SK-N-SH treated with all-trans-retinoic acid at 6 μM for 48 hours (cell line): ENCODE results near the gene ARHGAP26.

Experiments
- ATAC-seq: fragments of 200-7000 bp; cut with Tn5 transposase; 3 replicates; pipeline ENCODE4 v1.9.1; 2020; ENCODE audit warnings: mild to moderate bottlenecking, moderate library complexity
- ARNTL ChIP-seq: fragments of 450-650 bp; formaldehyde crosslinking; IDR thresholded peaks from 2 replicates; pipeline ENCODE4 v1.5.0; 2020; ENCODE audit warnings: low read depth, mild to moderate bottlenecking, moderate library complexity, borderline replicate concordance
- BACH2 ChIP-seq: fragments of 250-450 bp; sonication (Bioruptor Pico); IDR thresholded peaks from 2 replicates; pipeline ENCODE4 v1.9.0; 2021; ENCODE audit warnings: mild to moderate bottlenecking, borderline replicate concordance
- CSDC2 ChIP-seq: fragments of 250-450 bp; sonication (Bioruptor Pico); IDR thresholded peaks from 2 replicates; pipeline ENCODE4 v1.5.0; 2020; ENCODE audit warnings: mild to moderate bottlenecking, moderate library complexity
- GLIS3 ChIP-seq: fragments of 250-450 bp; sonication (Bioruptor Pico); IDR thresholded peaks from 2 replicates; pipeline ENCODE4 v1.5.0; 2020; ENCODE audit warnings: mild to moderate bottlenecking, moderate library complexity
- ISL1 ChIP-seq: fragments of 250-450 bp; sonication (Bioruptor Pico); IDR thresholded peaks from 2 replicates; pipeline ENCODE4 v2.1.2; 2022; ENCODE audit warnings: mild to moderate bottlenecking, moderate library complexity
- OSR1 ChIP-seq: fragments of 250-450 bp; sonication (Bioruptor Pico); IDR thresholded peaks from 2 replicates; pipeline ENCODE4 v1.8.0; 2022; ENCODE audit warnings: moderate library complexity, mild to moderate bottlenecking, inconsistent platforms
- PPARA ChIP-seq: fragments of 250-450 bp; sonication (Bioruptor Pico); IDR thresholded peaks from 2 replicates; pipeline ENCODE4 v1.5.0; 2020; ENCODE audit warnings: mild to moderate bottlenecking, borderline replicate concordance
- RARB ChIP-seq: fragments of 250-450 bp; sonication (Bioruptor Pico); IDR thresholded peaks from 2 replicates; pipeline ENCODE4 v1.8.0; 2021; ENCODE audit warnings: mild to moderate bottlenecking, moderate library complexity
- SNAI2 ChIP-seq: fragments of 250-450 bp; sonication (Bioruptor Pico); IDR thresholded peaks from 2 replicates; pipeline ENCODE4 v1.5.0; 2020; ENCODE audit warnings: mild to moderate bottlenecking, moderate library complexity
- TCF4 ChIP-seq: fragments of 250-450 bp; sonication (Bioruptor Pico); IDR thresholded peaks from 2 replicates; pipeline ENCODE4 v1.8.0; 2021; ENCODE audit warnings: mild to moderate bottlenecking, moderate library complexity, borderline replicate concordance
- TOX ChIP-seq: fragments of 250-450 bp; sonication (Bioruptor Pico); IDR thresholded peaks from 2 replicates; pipeline ENCODE4 v1.8.0; 2021; ENCODE audit warnings: mild to moderate bottlenecking, moderate library complexity, borderline replicate concordance
- ZC3H10 ChIP-seq: fragments of 250-450 bp; sonication (Bioruptor Pico); IDR thresholded peaks from 2 replicates; pipeline ENCODE4 v1.5.1; 2021; ENCODE audit warnings: mild to moderate bottlenecking, moderate library complexity
- ZFP3 ChIP-seq: fragments of 250-450 bp; sonication (Bioruptor Pico); IDR thresholded peaks from 2 replicates; pipeline ENCODE4 v1.5.0; 2020; ENCODE audit warnings: mild to moderate bottlenecking, moderate library complexity
- ZFP30 ChIP-seq: fragments of 450-650 bp; formaldehyde crosslinking; IDR thresholded peaks from 2 replicates; pipeline ENCODE4 v1.5.0; 2022; ENCODE audit warnings: mild to moderate bottlenecking, moderate library complexity
- ZNF565 ChIP-seq: fragments of 450-650 bp; formaldehyde crosslinking; conservative IDR thresholded peaks from 2 replicates; pipeline ENCODE4 v1.5.0; 2020; ENCODE audit warnings: low read depth, mild to moderate bottlenecking, moderate library complexity
- ZNF70 ChIP-seq: fragments of 450-650 bp; formaldehyde crosslinking; IDR thresholded peaks from 2 replicates; pipeline ENCODE4 v1.5.0; 2020; ENCODE audit warnings: mild to moderate bottlenecking, moderate library complexity
- ZNF8 ChIP-seq: fragments of 450-650 bp; formaldehyde crosslinking; IDR thresholded peaks from 2 replicates; pipeline ENCODE4 v1.5.0; 2020; ENCODE audit warnings: mild to moderate bottlenecking, moderate library complexity
- TF ChIP-seq, protein P1 (sequence below): fragments of 250-450 bp; sonication (Bioruptor Pico); IDR thresholded peaks from 2 replicates; pipeline ENCODE4 v1.8.0; 2020; ENCODE audit warnings: mild to moderate bottlenecking, moderate library complexity, borderline replicate concordance
- TF ChIP-seq, protein P2 (sequence below): fragments of 250-450 bp; sonication (Bioruptor Pico); IDR thresholded peaks from 2 replicates; pipeline ENCODE4 v1.8.0; 2021; ENCODE audit warnings: low read depth, mild to moderate bottlenecking, moderate library complexity, borderline replicate concordance
- TF ChIP-seq, protein P3 (sequence below): fragments of 250-450 bp; sonication (Bioruptor Pico); IDR thresholded peaks from 2 replicates; pipeline ENCODE4 v1.5.1; 2020; ENCODE audit warnings: low read depth, mild to moderate bottlenecking, moderate library complexity
- TF ChIP-seq, protein P4 (sequence below): fragments of 250-450 bp; sonication (Bioruptor Pico); IDR thresholded peaks from 2 replicates; pipeline ENCODE4 v1.5.1; 2021; ENCODE audit warnings: mild to moderate bottlenecking, moderate library complexity

ARHGAP26 gene

DNA sequence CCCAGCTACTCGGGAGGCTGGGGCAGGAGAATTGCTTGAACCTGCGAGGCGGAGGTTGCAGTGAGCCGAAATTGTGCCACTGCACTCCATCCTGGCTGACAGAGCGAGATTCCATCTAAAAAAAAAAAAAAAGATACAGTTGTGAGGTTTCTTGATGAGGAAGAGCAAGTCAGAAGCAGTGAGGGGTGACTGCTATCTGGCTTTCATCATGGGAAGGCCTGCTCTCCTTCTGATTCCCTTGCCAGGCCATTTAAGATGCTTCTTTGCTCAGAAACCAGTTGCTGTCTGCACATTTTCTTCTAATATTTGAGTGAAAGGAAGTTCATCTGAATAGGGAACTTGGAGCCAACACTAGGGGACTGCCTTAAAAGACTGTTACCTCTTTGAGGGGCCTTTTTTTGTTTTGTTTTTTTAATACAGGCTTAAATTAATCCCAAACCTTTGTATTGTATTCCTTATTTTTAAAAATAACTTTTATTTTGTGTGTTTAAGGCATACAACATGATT lies 201.9 kb downstream of the ARHGAP26 start (continued):
- TF ChIP-seq, protein P1, sequence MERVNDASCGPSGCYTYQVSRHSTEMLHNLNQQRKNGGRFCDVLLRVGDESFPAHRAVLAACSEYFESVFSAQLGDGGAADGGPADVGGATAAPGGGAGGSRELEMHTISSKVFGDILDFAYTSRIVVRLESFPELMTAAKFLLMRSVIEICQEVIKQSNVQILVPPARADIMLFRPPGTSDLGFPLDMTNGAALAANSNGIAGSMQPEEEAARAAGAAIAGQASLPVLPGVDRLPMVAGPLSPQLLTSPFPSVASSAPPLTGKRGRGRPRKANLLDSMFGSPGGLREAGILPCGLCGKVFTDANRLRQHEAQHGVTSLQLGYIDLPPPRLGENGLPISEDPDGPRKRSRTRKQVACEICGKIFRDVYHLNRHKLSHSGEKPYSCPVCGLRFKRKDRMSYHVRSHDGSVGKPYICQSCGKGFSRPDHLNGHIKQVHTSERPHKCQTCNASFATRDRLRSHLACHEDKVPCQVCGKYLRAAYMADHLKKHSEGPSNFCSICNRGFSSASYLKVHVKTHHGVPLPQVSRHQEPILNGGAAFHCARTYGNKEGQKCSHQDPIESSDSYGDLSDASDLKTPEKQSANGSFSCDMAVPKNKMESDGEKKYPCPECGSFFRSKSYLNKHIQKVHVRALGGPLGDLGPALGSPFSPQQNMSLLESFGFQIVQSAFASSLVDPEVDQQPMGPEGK (CRISPR knock-in tag), result no peak
- TF ChIP-seq TOX (CRISPR knock-in tag) (no peak), ZC3H10 (CRISPR knock-in tag) (no peak)

DNA sequence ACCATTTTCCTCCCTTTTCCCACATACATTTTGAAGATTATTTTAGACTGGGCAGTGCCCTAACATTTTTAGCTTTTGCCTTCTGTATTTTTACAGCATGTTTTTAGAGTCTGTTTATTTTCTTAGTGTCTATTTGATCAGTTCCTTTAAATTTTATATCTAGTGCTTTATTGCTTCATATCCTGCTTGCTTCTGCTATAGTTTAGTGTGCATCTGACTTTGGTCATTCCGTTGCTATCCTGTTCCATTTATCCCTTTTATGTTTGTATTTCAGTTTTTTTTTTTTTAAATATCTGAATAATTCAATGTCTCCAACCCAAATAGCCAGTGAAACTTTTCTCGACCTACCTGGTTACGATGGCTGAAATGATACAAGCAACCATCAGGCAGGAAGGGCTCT lies 203.8 kb downstream of the ARHGAP26 start:
- no peak for ATAC-seq
- TF ChIP-seq GLIS3 (CRISPR knock-in tag) (no peak), PPARA (CRISPR knock-in tag) (no peak), TCF4 (CRISPR knock-in tag) (no peak), ZNF70 (no peak), ISL1 (CRISPR knock-in tag) (no peak), BACH2 (CRISPR knock-in tag) (no peak), OSR1 (CRISPR knock-in tag) (no peak), TOX (CRISPR knock-in tag) (no peak), ZFP3 (CRISPR knock-in tag) (no peak), ZC3H10 (CRISPR knock-in tag) (no peak), SNAI2 (no peak), ZFP30 (CRISPR knock-in tag) (no peak)
- TF ChIP-seq, protein P1 (CRISPR knock-in tag), result no peak
- TF ChIP-seq, protein P2, sequence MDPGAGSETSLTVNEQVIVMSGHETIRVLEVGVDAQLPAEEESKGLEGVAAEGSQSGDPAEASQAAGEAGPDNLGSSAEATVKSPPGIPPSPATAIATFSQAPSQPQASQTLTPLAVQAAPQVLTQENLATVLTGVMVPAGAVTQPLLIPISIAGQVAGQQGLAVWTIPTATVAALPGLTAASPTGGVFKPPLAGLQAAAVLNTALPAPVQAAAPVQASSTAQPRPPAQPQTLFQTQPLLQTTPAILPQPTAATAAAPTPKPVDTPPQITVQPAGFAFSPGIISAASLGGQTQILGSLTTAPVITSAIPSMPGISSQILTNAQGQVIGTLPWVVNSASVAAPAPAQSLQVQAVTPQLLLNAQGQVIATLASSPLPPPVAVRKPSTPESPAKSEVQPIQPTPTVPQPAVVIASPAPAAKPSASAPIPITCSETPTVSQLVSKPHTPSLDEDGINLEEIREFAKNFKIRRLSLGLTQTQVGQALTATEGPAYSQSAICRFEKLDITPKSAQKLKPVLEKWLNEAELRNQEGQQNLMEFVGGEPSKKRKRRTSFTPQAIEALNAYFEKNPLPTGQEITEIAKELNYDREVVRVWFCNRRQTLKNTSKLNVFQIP (CRISPR knock-in tag), result no peak
- TF ChIP-seq, protein P3, sequence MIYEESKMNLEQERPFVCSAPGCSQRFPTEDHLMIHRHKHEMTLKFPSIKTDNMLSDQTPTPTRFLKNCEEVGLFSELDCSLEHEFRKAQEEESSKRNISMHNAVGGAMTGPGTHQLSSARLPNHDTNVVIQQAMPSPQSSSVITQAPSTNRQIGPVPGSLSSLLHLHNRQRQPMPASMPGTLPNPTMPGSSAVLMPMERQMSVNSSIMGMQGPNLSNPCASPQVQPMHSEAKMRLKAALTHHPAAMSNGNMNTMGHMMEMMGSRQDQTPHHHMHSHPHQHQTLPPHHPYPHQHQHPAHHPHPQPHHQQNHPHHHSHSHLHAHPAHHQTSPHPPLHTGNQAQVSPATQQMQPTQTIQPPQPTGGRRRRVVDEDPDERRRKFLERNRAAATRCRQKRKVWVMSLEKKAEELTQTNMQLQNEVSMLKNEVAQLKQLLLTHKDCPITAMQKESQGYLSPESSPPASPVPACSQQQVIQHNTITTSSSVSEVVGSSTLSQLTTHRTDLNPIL, result no peak
- TF ChIP-seq, protein P4, sequence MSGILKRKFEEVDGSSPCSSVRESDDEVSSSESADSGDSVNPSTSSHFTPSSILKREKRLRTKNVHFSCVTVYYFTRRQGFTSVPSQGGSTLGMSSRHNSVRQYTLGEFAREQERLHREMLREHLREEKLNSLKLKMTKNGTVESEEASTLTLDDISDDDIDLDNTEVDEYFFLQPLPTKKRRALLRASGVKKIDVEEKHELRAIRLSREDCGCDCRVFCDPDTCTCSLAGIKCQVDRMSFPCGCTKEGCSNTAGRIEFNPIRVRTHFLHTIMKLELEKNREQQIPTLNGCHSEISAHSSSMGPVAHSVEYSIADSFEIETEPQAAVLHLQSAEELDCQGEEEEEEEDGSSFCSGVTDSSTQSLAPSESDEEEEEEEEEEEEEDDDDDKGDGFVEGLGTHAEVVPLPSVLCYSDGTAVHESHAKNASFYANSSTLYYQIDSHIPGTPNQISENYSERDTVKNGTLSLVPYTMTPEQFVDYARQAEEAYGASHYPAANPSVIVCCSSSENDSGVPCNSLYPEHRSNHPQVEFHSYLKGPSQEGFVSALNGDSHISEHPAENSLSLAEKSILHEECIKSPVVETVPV (CRISPR knock-in tag), result no peak

DNA sequence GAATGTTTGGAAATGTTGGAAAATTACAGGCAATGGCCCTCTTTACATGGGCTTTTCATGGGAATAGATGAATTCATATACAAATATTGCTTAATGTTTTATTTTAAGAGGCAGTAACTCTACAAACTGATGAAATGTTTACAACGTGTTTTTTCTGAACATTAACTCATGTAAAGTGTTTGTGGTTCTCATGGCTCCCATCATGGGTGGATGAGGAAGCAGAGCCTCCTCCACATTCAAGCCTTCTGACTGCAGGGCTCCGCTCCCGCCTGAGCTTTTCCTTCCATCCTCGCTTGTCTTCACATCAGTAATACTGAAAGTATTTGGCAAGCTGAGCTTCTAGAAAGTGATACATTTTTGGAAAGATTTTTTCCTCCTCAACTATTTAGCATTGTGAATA lies 204.2 kb downstream of the ARHGAP26 start:
- no peak for ATAC-seq
- TF ChIP-seq CSDC2 (CRISPR knock-in tag) (no peak), BACH2 (CRISPR knock-in tag) (no peak), GLIS3 (CRISPR knock-in tag) (no peak)

DNA sequence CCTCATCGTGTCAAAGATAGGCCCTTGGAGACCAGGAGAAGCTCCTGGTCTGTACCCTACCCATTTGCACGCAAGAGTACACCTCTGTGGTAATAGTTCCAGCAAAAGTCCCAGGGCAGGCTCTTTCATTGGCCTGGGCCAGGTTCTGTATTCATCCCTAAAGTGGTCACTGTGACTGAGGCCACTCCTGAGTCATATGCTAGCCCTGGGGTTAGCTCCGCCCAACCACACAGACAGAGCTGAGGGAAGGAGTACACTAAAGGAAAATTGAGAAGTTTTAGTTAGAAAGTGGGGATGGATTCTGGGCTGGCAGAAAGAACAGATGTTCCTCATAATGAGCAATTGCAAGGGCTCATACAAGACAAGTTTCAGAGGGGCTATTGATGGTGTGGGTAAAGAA lies 206.7 kb downstream of the ARHGAP26 start:
- TF ChIP-seq RARB (no peak), ZC3H10 (CRISPR knock-in tag) (no peak), ZNF8 (CRISPR knock-in tag) (no peak), GLIS3 (CRISPR knock-in tag) (no peak), ARNTL (CRISPR knock-in tag) (no peak), CSDC2 (CRISPR knock-in tag) (no peak), TCF4 (CRISPR knock-in tag) (no peak), ZNF565 (CRISPR knock-in tag) (no peak)
- TF ChIP-seq, protein P2 (CRISPR knock-in tag), result no peak
- TF ChIP-seq, protein P4 (CRISPR knock-in tag), result no peak
- peak; percentile 47 for ATAC-seq
